Uterus (tissue), 2 donors: Measurements from ENCODE around the gene PATE1.

Experiments
- CTCF ChIP-seq, 4 experiments: fragments of 200-600 bp in 2 of 4; fragments of 450-650 bp in 2 of 4; sonication (generic) in 2 of 4; IDR thresholded peaks; one replicate each; pipeline ENCODE4 v1.5.1; 2016 to 2019; ENCODE audit warnings: antibody characterized with exemption in 4 of 4, mild to moderate bottlenecking in 2 of 4, moderate library complexity in 1 of 4
- POLR2A ChIP-seq, 2 donors: fragments of 450-650 bp; IDR thresholded peaks; one replicate each; pipeline ENCODE4 v1.6.1; 2016; ENCODE audit warnings: antibody characterized with exemption in 2 of 2, mild to moderate bottlenecking in 1 of 2, moderate library complexity in 1 of 2

- TF ChIP-seq CTCF (IDR thresholded peaks at IDR 0.05) = no peak
- no peak for TF ChIP-seq POLR2A (IDR thresholded peaks at IDR 0.05)
These were observed 27.4 kb downstream of the PATE1 start for GRCh38 chr11:125773516-125773915.
